Activated CD8-positive, alpha-beta memory T cell treated with anti-CD3 and anti-CD28 coated beads, Interleukin-2, amount 50 U/mL, for 1 hour (primary cell): ENCODE measurements around the gene UPF1.
"Not testable (repeated sequence)": the region's sequence is repeated elsewhere in the genome, so short reads cannot be mapped to it uniquely, and the experiment has no call there.

Experiments used
- DNase-seq: peaks from one replicate; pipeline ENCODE4 v3.0.0-alpha.2; 2020; ENCODE audit errors: extremely low read depth

The UPF1 gene

GRCh38 chr19:18898607-18899408, 67.0 kb downstream of the UPF1 start:
- DNase-seq, result no peak

DNA sequence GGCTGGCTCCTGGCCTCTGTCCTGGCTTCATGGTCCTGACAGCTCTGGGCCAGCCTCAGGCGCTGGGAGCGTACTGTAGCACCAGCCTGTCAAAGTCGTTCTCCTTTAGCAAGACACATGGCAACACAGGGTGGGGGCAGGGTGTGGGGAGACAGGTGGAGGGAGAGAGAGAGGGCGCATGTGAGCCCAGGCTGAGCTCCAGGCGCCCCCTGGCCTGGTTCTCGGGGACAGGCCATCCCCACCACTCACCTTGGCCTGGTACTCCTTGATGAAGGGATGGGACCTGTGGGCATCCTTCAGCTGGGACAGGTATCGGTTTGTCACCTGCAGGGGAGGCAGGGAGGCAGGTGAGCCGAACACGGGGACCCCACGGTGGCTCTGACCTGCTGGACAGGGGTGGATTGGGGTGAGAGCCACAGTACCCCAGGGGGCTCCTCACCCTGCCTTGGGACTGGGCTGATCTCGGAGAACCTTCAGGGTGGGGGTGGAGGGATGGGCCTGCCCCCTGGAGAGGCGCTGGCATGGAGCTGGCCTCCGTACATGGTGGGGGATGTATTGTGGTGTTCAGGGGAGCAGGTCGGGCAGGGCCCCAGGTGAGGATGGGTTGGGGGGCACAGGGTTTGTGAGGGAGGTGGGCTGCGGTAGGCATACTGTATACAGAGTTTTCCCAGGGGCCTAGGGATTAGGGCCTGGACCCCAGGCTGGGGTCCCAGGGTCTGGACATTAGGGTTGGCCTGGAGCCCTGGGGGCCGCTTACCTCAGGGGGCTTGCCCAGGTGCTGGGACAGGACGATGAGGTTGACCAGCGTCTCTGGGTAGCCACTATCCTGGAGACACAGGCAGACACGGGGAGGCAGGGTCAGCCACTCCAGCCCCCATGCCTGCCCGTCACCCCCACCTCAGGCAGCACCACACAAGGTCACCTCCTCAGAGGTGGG, 68.1 kb downstream of the UPF1 start:
- DNase-seq, result no peak

- no peak for DNase-seq
Observed at GRCh38 chr19:18900700-18901481, 69.1 kb downstream of the UPF1 start.

GRCh38 chr19:18901491-18901890, 69.7 kb downstream of the UPF1 start:
- no peak for DNase-seq

DNA sequence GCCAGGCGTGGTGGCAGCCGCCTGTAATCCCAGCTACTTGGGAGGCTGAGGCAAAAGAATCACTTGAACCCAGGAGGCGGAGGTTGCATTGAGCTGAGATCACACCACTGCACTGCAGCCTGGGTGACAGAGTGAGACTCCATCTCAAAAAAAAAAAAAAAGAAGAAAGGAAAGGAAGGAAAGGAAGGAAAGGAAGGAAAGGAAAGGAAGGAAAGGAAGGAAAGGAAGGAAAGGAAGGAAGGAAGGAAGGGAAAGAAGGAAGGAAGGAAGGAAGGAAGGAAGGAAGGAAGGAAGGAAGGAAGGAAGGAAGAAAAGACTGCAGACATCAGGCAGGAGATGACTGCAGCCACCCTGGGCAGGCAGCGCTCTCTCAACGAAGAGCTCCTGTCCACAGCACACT, 70.8 kb downstream of the UPF1 start:
- DNase-seq, result not testable (repeated sequence)

- no peak for DNase-seq
Observed at GRCh38 chr19:18903156-18904037, 71.6 kb downstream of the UPF1 start.

GRCh38 chr19:18904334-18905057, 72.7 kb downstream of the UPF1 start:
- DNase-seq, result no peak

GRCh38 chr19:18905058-18905456, 73.3 kb downstream of the UPF1 start:
- DNase-seq, result no peak

DNA sequence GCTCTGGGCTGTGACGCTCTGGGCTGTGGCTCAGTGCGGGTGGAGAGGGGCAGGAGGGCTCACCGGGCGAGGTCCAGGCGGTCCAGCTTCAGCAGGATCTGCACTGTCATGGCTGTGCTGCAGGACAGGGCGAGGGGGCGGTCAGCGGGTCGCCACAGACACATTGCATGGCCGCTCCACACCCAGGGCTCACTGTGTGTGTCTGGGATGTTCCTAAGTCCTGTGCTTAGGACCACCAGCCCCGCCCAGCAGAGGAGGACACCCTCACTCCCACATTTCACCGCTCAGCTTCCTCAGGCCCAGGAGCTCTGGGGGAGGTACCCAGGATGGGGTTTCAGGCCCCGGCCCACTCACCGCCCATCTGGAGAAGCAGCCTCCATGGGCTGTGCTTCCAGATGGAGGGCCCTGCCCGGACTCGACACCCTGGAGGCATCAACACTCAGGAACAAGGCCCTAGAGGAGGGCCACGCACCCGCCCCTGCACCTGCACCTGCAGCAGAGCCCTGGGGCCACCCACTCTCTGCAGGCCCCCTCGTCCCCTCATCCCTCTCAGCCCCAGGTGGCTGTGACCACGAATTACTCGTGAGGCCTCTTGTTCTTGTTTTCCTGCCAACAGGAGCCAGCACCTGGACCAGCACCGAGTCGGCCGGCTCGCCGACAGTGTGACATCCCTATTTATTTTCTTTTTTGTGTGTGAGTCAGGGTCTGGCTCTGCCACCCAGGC, 73.9 kb downstream of the UPF1 start:
- no peak for DNase-seq

DNA sequence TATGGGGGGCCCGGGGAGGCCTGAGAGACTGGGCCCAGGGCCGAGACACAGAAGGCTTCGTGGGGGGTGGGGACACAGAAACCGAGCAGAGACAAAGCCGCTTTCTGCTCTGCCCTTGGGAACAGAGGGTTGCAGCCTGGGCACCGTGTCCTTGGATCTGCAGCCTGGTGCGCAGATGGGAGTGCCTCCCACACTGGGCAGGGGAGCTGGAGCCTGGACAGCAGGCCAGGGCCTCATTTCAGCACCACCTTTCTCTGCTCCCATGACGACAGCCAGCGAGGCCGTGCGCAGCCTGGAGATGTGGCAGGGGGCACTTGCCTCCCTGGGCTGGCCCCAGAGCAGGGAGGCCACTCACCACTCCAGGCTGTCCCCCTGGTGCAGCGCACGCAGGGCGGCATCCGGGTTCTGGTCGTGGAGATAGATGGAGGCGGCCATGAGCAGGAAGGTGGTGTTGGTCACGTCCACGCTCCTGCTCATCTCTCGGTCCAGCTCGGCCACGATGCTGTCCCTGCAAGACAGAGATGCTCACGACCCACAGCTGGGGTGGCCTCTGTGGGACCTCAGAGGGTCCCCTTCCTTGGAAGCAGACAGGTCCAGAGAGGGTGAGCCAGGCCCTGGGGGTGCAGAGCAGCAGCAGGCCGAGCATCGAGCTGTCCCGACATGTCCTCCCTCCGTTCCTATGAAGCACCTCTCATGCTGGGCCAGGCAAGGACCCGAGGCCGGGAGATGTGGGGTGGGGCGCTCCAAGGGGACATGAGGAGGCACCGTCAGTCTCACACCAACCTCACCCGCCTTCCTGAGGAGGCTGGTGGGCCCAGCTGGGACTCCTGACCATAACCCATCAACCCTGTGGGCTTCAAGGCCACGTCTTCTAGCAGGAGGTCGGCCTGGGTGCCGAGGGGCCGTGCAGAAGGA, 75.1 kb downstream of the UPF1 start:
- DNase-seq, result no peak

DNA sequence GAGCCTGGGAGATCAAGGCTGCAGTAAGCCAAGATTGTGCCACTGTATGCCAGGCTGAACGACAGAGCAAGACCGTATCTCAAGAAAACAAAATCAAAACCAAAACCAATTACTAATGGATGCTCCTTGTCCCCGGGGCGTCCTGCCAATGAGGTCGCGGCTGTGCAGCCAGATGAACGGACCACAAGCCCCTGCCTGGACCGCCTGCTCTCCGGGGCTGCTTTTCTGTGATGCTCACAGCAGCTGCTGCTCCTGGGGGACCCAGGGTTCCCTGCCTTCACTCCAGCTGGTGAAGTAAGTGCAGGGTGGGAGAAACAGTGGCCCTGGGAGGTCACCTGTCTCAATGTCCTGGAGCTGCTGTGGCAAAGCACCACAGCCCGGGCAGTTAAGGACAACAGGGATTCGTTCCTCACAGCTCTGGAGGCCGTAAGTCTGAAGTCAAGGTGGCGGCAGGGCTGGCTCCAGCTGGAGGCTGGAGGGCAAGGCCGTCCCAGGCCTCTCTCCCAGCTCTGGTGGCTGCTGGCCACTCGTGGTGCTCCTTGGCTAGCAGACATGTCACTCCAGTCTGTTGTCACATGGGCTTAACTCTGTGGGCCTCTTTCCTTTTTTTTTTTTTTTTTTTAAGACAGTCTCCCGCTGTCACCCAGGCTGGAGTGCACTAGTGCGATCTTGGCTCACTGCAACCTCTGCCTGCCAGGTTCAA, 77.3 kb downstream of the UPF1 start:
- DNase-seq, result no peak

GRCh38 chr19:18910010-18910409, 78.3 kb downstream of the UPF1 start:
- DNase-seq, result no peak

DNA sequence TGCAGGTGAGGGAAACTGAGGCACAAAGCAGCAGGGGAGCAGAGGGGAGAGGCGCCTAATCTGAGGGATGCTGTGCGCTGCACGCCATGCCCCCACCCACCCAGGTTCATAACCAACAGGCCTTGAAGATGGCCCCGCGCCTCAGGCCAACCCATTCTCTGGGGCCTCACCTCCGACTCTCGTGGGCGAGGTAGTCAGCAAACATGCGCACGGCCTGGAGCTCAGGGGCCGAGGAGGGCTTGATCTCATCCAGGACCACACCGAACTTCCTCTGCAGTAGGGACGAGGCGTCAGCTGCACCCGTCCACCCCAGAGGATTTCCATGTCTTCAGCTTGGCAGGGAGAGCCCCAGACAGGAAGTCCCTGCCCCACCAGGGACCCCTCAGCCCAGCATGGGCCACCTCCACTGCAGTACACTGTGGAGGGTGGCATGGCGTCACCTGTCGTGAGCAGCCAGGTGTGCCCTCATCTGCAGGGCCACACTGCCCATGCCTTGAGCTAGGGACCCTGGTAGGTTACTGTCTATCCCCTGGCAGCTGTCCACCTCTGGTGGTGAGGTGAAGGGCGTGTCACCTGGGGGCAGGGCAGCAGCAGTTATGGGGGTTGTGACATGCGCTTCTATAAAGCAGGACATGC, 79.2 kb downstream of the UPF1 start:
- no peak for DNase-seq

GRCh38 chr19:18912933-18913332, 81.2 kb downstream of the UPF1 start:
- no peak for DNase-seq

DNA sequence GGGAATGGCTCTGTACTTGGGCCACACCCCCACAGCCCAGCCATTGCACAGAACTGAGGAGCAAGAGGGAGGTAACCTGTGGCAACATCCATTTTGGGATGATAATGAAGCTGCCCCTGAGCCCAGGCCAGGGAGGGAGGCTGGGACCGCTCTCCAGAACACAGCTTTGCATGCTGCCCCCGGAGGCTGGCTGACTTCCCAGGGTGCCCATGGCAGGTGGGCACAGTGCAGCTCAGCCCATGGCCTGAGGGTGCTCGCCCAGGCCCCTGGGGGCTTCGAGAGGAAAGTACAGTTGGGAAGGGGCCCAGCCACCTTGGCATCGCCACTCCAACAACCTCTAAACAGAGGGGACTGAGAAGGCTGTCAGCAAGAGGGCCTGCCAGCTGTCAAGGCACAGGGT, 81.7 kb downstream of the UPF1 start:
- DNase-seq, result no peak

DNA sequence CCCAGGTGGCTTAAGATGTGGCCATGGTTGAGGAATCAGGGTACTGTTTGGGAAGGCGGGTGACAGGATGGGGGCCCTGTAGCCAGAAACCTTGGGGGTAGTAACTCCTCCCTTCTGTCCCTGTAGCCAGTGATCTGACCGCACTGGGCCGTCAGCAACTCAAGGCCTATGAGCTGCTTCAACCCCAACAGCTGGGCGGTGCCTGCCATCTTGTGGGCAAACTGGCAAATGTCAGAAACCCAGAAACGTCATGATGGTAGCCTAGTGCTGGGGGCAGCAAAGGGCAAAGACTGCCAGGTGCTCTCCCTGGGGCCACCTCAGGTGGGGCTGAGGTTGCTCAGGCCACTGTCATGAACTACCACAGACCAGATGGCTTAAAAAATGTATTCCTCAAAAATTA, 83.9 kb downstream of the UPF1 start:
- DNase-seq, result no peak

DNA sequence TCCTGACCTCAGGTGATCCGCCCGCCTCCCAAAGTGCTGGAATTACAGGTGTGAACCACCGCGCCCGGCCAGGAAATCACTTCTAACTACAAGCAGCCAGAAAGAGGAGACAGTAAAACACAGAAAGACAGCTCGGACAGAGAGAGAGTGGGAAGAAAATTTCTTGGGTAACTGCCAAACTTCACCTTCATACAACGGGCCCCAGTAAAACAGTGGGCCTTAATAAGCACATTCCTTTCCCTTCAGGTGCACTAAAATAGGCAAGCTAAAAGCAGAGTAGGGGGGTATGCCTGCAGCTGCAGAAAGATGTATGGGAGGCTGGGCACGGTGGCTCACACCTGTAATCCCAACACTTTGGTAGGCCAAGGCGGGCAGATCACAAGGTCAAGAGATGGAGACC, 85.8 kb downstream of the UPF1 start:
- DNase-seq, result not testable (repeated sequence)
